ENCODE data around the gene C1QTNF9B. TPM values are rescaled to one million over a fixed set of nuclear protein-coding genes. Genes with fewer than 3 reads are reported as not detected.
A peak's percentile ranks its signal among the peaks of the same experiment; 100 is the strongest.

The C1QTNF9B gene
- total and polyA plus RNA-seq, 4 donors = 0.08 to 0.24 TPM; not detected in 2

DNA sequence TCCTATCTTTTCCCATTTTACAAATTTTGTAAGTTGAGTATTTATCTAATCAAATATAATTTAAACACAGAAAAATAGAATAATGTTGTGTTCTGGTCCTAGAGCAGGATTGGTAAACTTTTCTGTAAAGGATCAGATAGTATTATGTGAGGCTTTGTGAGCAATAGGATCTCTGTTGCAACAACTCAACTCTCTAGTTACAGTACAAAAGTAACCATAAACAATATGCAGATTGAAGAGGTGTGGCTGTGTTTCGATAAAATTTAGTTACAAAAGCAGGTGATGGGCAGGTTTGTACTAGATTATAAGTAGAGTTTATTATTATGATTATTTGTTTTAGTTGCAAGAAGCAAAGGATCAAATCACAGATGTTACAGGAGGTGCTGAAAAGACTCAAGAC is 15.2 kb upstream of the C1QTNF9B start:
- Histone ChIP-seq H3K4me3 (ENCODE audit: low read depth in 1 of 3, low read length in 3 of 3) (no peak overlapping the region), H3K27me3 (ENCODE audit: control insufficient read depth in 4 of 4, insufficient read depth in 4 of 4, low read length in 3 of 4) (peaks cover 0 to 4% (median 0%) of the 10 kb centered on the region in 4 donors)

DNA sequence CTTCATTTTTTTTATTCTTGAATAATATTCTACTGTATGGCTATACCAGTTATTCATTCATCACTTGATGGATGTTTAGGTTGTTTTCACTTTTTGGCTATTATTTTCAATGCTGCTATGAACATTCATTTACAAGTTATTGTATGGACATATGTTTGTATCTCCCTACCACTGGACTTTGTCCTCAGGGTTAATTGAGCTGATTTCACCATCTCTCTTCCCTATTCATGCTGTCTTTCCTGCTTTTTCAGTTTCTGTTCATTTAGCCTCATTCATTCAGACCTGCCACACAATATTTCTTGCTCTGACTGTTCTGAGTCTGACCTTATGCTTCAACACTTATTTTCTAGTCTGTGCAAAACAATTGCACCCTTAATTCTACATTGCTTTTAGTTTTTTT is 12.3 kb upstream of the C1QTNF9B start:
- Histone ChIP-seq H3K9me3 (ENCODE audit: control insufficient read depth in 4 of 4, low read length in 3 of 4) (no peaks in the 10 kb centered on the region), H3K36me3 (ENCODE audit: control insufficient read depth in 4 of 4, insufficient read depth in 3 of 4, low read depth in 1 of 4, low read length in 3 of 4) (no peaks in the 10 kb centered on the region), H3K27ac (ENCODE audit: low read depth in 1 of 2, low read length in 2 of 2) (no peak overlapping the region), H3K9ac (ENCODE audit: low read depth in 1 of 2, low read length in 2 of 2) (no peak overlapping the region), H3K4me1 (ENCODE audit: control insufficient read depth in 4 of 4, insufficient read depth in 4 of 4, low read length in 3 of 4) (no peaks in the 10 kb centered on the region), H3K4me3 (ENCODE audit: low read depth in 1 of 3, low read length in 3 of 3) (no peak overlapping the region), H3K27me3 (ENCODE audit: control insufficient read depth in 4 of 4, insufficient read depth in 4 of 4, low read length in 3 of 4) (peaks cover 0 to under 1% (median 0%) of the 10 kb centered on the region in 4 donors)
- DNase-seq (ENCODE audit: low spot score) = no peak
- peak; percentile 57 to 75 for TF ChIP-seq HNF4A (conservative IDR thresholded peaks at IDR 0.05)
- no peak for TF ChIP-seq SP1 (IDR thresholded peaks at IDR 0.05)

More for the DNA sequence above, 15.2 kb upstream of the C1QTNF9B start:
- TF ChIP-seq HNF4A (conservative IDR thresholded peaks at IDR 0.05) (no peak), EGR1 (IDR thresholded peaks at IDR 0.05; ENCODE audit: low read depth in 2 of 2) (no peak), FOXA1 (IDR thresholded peaks at IDR 0.05) (no peak), YY1 (IDR thresholded peaks at IDR 0.05) (no peak), RAD21 (IDR thresholded peaks at IDR 0.05) (no peak), JUND (IDR thresholded peaks at IDR 0.05) (no peak), TAF1 (conservative IDR thresholded peaks at IDR 0.05) (no peak), NR2F2 (IDR thresholded peaks at IDR 0.05) (no peak), SP1 (IDR thresholded peaks at IDR 0.05) (no peak), FOXA2 (IDR thresholded peaks at IDR 0.05) (no peak), GABPA (IDR thresholded peaks at IDR 0.05 in 1 of 2, conservative IDR thresholded peaks at IDR 0.05 in 1 of 2) (no peak), HNF4G (IDR thresholded peaks at IDR 0.05) (no peak)
- TF ChIP-seq, protein P1, sequence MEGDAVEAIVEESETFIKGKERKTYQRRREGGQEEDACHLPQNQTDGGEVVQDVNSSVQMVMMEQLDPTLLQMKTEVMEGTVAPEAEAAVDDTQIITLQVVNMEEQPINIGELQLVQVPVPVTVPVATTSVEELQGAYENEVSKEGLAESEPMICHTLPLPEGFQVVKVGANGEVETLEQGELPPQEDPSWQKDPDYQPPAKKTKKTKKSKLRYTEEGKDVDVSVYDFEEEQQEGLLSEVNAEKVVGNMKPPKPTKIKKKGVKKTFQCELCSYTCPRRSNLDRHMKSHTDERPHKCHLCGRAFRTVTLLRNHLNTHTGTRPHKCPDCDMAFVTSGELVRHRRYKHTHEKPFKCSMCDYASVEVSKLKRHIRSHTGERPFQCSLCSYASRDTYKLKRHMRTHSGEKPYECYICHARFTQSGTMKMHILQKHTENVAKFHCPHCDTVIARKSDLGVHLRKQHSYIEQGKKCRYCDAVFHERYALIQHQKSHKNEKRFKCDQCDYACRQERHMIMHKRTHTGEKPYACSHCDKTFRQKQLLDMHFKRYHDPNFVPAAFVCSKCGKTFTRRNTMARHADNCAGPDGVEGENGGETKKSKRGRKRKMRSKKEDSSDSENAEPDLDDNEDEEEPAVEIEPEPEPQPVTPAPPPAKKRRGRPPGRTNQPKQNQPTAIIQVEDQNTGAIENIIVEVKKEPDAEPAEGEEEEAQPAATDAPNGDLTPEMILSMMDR (IDR thresholded peaks at IDR 0.05; ENCODE audit: low read depth, low read length, missing input control) = no peak
- H3K4me1 ChIP-seq (ENCODE audit: control insufficient read depth in 4 of 4, insufficient read depth in 4 of 4, low read length in 3 of 4) = no peaks in the 10 kb centered on the region
- no peaks in the 10 kb centered on the region for H3K36me3 ChIP-seq (ENCODE audit: control insufficient read depth in 4 of 4, insufficient read depth in 3 of 4, low read depth in 1 of 4, low read length in 3 of 4)
- 73% methylated on average over 1 of the region's 1 CpG for WGBS
- no peak overlapping the region for H3K27ac ChIP-seq (ENCODE audit: low read depth in 1 of 2, low read length in 2 of 2)
- no peak overlapping the region for H3K9ac ChIP-seq (ENCODE audit: low read depth in 1 of 2, low read length in 2 of 2)
- H3K9me3 ChIP-seq (ENCODE audit: control insufficient read depth in 4 of 4, low read length in 3 of 4) = no peaks in the 10 kb centered on the region
- DNase-seq (ENCODE audit: low spot score) = no peak

DNA sequence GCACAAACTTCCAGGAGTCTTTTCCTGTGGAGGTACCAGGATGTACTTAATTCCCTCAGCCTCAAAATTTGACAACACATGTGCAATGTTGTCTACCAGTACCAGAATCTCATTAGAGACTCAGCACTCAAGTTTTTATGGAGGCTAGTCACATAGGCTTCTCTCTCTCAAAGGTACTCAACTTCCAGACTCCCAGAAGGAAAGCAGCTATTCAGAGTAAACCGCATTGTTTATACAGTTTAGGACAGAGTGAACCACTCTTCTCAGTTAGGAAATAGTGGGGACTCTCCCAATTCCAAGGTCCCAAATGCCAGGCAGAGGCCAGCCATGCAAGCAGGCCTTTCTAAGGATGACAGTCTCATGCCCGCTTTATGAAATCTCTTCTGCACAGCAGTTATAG is 8.5 kb upstream of the C1QTNF9B start:
- no peaks in the 10 kb centered on the region for H3K36me3 ChIP-seq (ENCODE audit: control insufficient read depth in 4 of 4, insufficient read depth in 3 of 4, low read depth in 1 of 4, low read length in 3 of 4)
- H3K27me3 ChIP-seq (ENCODE audit: control insufficient read depth in 4 of 4, insufficient read depth in 4 of 4, low read length in 3 of 4) = peaks cover 0 to 4% (median 2%) of the 10 kb centered on the region in 4 donors
- 96% methylated on average over 2 of the region's 2 CpGs for WGBS
- DNase-seq (ENCODE audit: low spot score) = no peak
- peaks cover 0 to 6% (median 2%) of the 10 kb centered on the region in 4 donors for H3K4me1 ChIP-seq (ENCODE audit: control insufficient read depth in 4 of 4, insufficient read depth in 4 of 4, low read length in 3 of 4)
- no peaks in the 10 kb centered on the region for H3K9me3 ChIP-seq (ENCODE audit: control insufficient read depth in 4 of 4, low read length in 3 of 4)
- TF ChIP-seq RXRA (IDR thresholded peaks at IDR 0.05) (no peak), FOXA2 (IDR thresholded peaks at IDR 0.05) (no peak)
- H3K9ac ChIP-seq (ENCODE audit: low read depth in 1 of 2, low read length in 2 of 2) = no peak overlapping the region
- H3K4me3 ChIP-seq (ENCODE audit: low read depth in 1 of 3, low read length in 3 of 3) = no peak overlapping the region
- no peak overlapping the region for H3K27ac ChIP-seq (ENCODE audit: low read depth in 1 of 2, low read length in 2 of 2)

DNA sequence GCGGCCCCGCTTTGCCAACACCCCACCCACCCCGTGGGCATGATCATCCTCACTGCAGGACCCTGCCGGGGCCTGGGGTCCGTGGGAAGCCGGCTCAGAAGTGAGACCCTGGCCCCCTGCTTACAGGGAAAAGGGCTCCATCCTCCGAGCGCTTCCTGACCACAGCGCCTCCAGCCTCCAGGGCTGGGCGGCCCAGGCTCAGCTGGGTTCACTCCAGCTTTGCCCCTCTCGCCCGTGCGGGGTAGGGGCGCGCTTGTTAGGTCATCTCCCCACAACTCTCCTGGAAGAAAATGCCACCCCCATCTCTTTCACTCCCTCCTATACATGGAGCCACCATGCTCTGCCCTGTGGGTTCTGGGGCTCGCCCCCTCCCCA is 6.6 kb upstream of the C1QTNF9B start:
- Histone ChIP-seq H3K36me3 (ENCODE audit: control insufficient read depth in 4 of 4, insufficient read depth in 3 of 4, low read depth in 1 of 4, low read length in 3 of 4) (no peaks in the 10 kb centered on the region), H3K27ac (ENCODE audit: low read depth in 1 of 2, low read length in 2 of 2) (no peak overlapping the region), H3K9ac (ENCODE audit: low read depth in 1 of 2, low read length in 2 of 2) (no peak overlapping the region), H3K4me1 (ENCODE audit: control insufficient read depth in 4 of 4, insufficient read depth in 4 of 4, low read length in 3 of 4) (peaks cover 0 to 6% (median 2%) of the 10 kb centered on the region in 4 donors), H3K9me3 (ENCODE audit: control insufficient read depth in 4 of 4, low read length in 3 of 4) (no peaks in the 10 kb centered on the region), H3K4me3 (ENCODE audit: low read depth in 1 of 3, low read length in 3 of 3) (peak overlapping the region in 1 of 3 donors; percentile 29), H3K27me3 (ENCODE audit: control insufficient read depth in 4 of 4, insufficient read depth in 4 of 4, low read length in 3 of 4) (peaks cover 0 to 4% (median 2%) of the 10 kb centered on the region in 4 donors)
- DNase-seq (ENCODE audit: low spot score) = no peak
- TF ChIP-seq, protein P1 (IDR thresholded peaks at IDR 0.05; ENCODE audit: low read depth, low read length, missing input control) = no peak
- TF ChIP-seq TAF1 (conservative IDR thresholded peaks at IDR 0.05) (no peak), RAD21 (IDR thresholded peaks at IDR 0.05) (no peak), YY1 (IDR thresholded peaks at IDR 0.05) (no peak), FOXA2 (IDR thresholded peaks at IDR 0.05) (no peak)
- WGBS = 29% methylated on average over 16 of the region's 16 CpGs

Data from liver (tissue), 9 donors.